ENCODE data around the gene SPPL2C. TPM values are rescaled to one million over a fixed set of nuclear protein-coding genes. Genes with fewer than 3 reads are reported as not detected.

SPPL2C gene
- polyA plus RNA-seq, 1 experiment, result not detected

GRCh38 chr17:45812102-45812501 lies 32.6 kb upstream of the SPPL2C start:
- ChIA-PET CTCF (interaction anchor here (1.0 kb wide), 2 partner anchors 20 to 40 kb away, joined by 3 read pairs; no protein-coding TSS in a partner anchor), POLR2A (no interaction called here)
- no peaks in the 10 kb centered on the region; the same call in 1 of the 2 replicates for H3K9me3 ChIP-seq (ENCODE audit: control insufficient read depth, insufficient read depth, low read length)
- no peak for TF ChIP-seq CTCF (IDR thresholded peaks at IDR 0.05; ENCODE audit: low read depth, low read length)
- no peak for DNase-seq (ENCODE audit: low read depth, low spot score)
- no peak overlapping the region for H3K4me3 ChIP-seq (ENCODE audit: low read depth, low read length)
- H3K27me3 ChIP-seq (ENCODE audit: control insufficient read depth, insufficient read depth, low read length), result peaks cover 7% of the 10 kb centered on the region
- no peak overlapping the region for H3K27ac ChIP-seq (ENCODE audit: low read depth, low read length)

GRCh38 chr17:45813048-45813725 lies 31.5 kb upstream of the SPPL2C start:
- Histone ChIP-seq H3K9me3 (ENCODE audit: control insufficient read depth, insufficient read depth, low read length) (no peaks in the 10 kb centered on the region; the same call in 1 of the 2 replicates), H3K27me3 (ENCODE audit: control insufficient read depth, insufficient read depth, low read length) (peaks cover 4% of the 10 kb centered on the region), H3K27ac (ENCODE audit: low read depth, low read length) (no peak overlapping the region), H3K4me3 (ENCODE audit: low read depth, low read length) (no peak overlapping the region)
- ChIA-PET POLR2A (no interaction called here), CTCF (interaction anchor here (1.0 kb wide), 1 partner anchor 39 kb away, joined by 3 read pairs; no protein-coding TSS in a partner anchor)
- no peak for DNase-seq (ENCODE audit: low read depth, low spot score)
- peak; percentile 29; the same call in 1 of the 2 replicates for TF ChIP-seq CTCF (IDR thresholded peaks at IDR 0.05; ENCODE audit: low read depth, low read length)

- no peak overlapping the region for H3K27ac ChIP-seq (ENCODE audit: low read depth, low read length)
- no peak for TF ChIP-seq CTCF (IDR thresholded peaks at IDR 0.05; ENCODE audit: low read depth, low read length)
- peaks cover 9% of the 10 kb centered on the region for H3K27me3 ChIP-seq (ENCODE audit: control insufficient read depth, insufficient read depth, low read length)
- no peak overlapping the region for H3K4me3 ChIP-seq (ENCODE audit: low read depth, low read length)
- ChIA-PET CTCF (no interaction called here), POLR2A (no interaction called here)
- no peak for DNase-seq (ENCODE audit: low read depth, low spot score)
- no peaks in the 10 kb centered on the region; the same call in 1 of the 2 replicates for H3K9me3 ChIP-seq (ENCODE audit: control insufficient read depth, insufficient read depth, low read length)
These were observed 29.8 kb upstream of the SPPL2C start for GRCh38 chr17:45814622-45815606.

- Histone ChIP-seq H3K9me3 (ENCODE audit: control insufficient read depth, insufficient read depth, low read length) (no peaks in the 10 kb centered on the region; the same call in 1 of the 2 replicates), H3K27ac (ENCODE audit: low read depth, low read length) (no peak overlapping the region), H3K27me3 (ENCODE audit: control insufficient read depth, insufficient read depth, low read length) (peaks cover 9% of the 10 kb centered on the region), H3K4me3 (ENCODE audit: low read depth, low read length) (no peak overlapping the region)
- no peak for TF ChIP-seq CTCF (IDR thresholded peaks at IDR 0.05; ENCODE audit: low read depth, low read length)
- no peak for DNase-seq (ENCODE audit: low read depth, low spot score)
- POLR2A ChIA-PET, result interaction anchor here (0.5 kb wide), 1 partner anchor 17 kb away, joined by 3 read pairs; no protein-coding TSS in a partner anchor
- CTCF ChIA-PET, result interaction anchor here (1.6 kb wide), 1 partner anchor 15 kb away, joined by 5 read pairs; no protein-coding TSS in a partner anchor
These were observed 28.9 kb upstream of the SPPL2C start for GRCh38 chr17:45815752-45816151.

Measured in AG04450 (cell line).